HL-60/S4 treated with retinoic acid at 250 ng/mL for 4 days and 3 days (cell line): ENCODE results near the gene KCNE5.
"Not testable (repeated sequence)": the region's sequence is repeated elsewhere in the genome, so short reads cannot be mapped to it uniquely, and the experiment has no call there.

ENCODE experiments used
- in situ Hi-C: fragments of 300-500 bp; cut with MboI; formaldehyde crosslinking; loops from 2 replicates; pipeline ENCODE4 v1.7.0; 2022; ENCODE audit warnings: low sequenced_read_pairs

Gene KCNE5

GRCh38 chrX:109619771-109620170 is 5.2 kb downstream of the KCNE5 start:
- in situ Hi-C loops, result no loop called here

GRCh38 chrX:109614951-109615350 is 10.0 kb downstream of the KCNE5 start:
- in situ Hi-C loops, result no loop called here

- in situ Hi-C loops, result no loop called here
These were observed 23.5 kb downstream of the KCNE5 start for GRCh38 chrX:109601486-109601885.

- in situ Hi-C loops, result no loop called here
These were observed 24.7 kb downstream of the KCNE5 start for GRCh38 chrX:109600237-109600651.

GRCh38 chrX:109596015-109596414 is 29.0 kb downstream of the KCNE5 start:
- in situ Hi-C loops, result no loop called here

- in situ Hi-C loops, result no loop called here
These were observed 34.8 kb downstream of the KCNE5 start for GRCh38 chrX:109590176-109590575.

- in situ Hi-C loops, result no loop called here
These were observed 39.5 kb downstream of the KCNE5 start for GRCh38 chrX:109585488-109585887.

GRCh38 chrX:109578916-109579315 is 46.1 kb downstream of the KCNE5 start:
- in situ Hi-C loops, result no loop called here

GRCh38 chrX:109577055-109577454 is 47.9 kb downstream of the KCNE5 start:
- in situ Hi-C loops, result no loop called here

- in situ Hi-C loops, result not testable (repeated sequence)
These were observed 48.9 kb downstream of the KCNE5 start for GRCh38 chrX:109576083-109576482.
